ENCODE results near the gene AHCYL1.

- TF ChIP-seq CTCF (IDR thresholded peaks at IDR 0.05) = no peak
- TF ChIP-seq EZH2 (IDR thresholded peaks at IDR 0.05; ENCODE audit: borderline replicate concordance, insufficient read depth, low read depth, low read length, poor library complexity, severe bottlenecking) = peak; percentile 99
These were observed 85.1 kb downstream of the AHCYL1 start for GRCh38 chr1:110069404-110070281.

Measured in B cell (primary cell).